A549 (cell line): ENCODE measurements around the gene TNS3. TPM values are rescaled to one million over a fixed set of nuclear protein-coding genes. Genes with fewer than 3 reads are reported as not detected.

ENCODE experiments used
- ATAC-seq, 2 experiments: fragments of 200-7000 bp in 1 of 2; fragments of >200 bp in 1 of 2; cut with Nextera tagmentation in 1 of 2; cut with Tn5 transposase in 1 of 2; 3 replicates each; pipeline versions ENCODE4 v1.8.0 to v1.9.1; 2018 to 2020; ENCODE audit warnings: mild to moderate bottlenecking in 1 of 2, moderate library complexity in 1 of 2
- CTCF ChIA-PET: fragments of 300-600 bp; sonication (Branson Sonifier 250); formaldehyde crosslinking; extraction: SDS; loops from one replicate; lab custom pipeline; 2021; ENCODE audit warnings: antibody characterized with exemption, inconsistent platforms; lab: Yijun Ruan, JAX
- POLR2A ChIA-PET: fragments of 350-600 bp; formaldehyde crosslinking; extraction: SDS; loops from one replicate; lab custom pipeline; 2021; ENCODE audit warnings: antibody characterized with exemption, inconsistent platforms; lab: Yijun Ruan, JAX
- DNase-seq, 2 experiments: peaks; one replicate each; pipeline versions ENCODE4 v3.0.0 to v3.0.0-alpha.2; 2011 to 2016; ENCODE audit warnings: low read depth in 1 of 2, low spot score in 1 of 2
- FAIRE-seq: peaks from 2 replicates; lab custom pipeline; 2011; peaks lifted over from hg19 to GRCh38; lab: Jason Lieb, UNC
- H3K27ac ChIP-seq, 2 experiments: fragments of >200 bp; sonication (Bioruptor Twin); formaldehyde crosslinking; 3 replicates each; pipeline ENCODE4 v1.5.1; 2016 to 2017
- H3K4me1 ChIP-seq: fragments of >200 bp; sonication (Bioruptor Twin); formaldehyde crosslinking; 3 replicates; pipeline ENCODE4 v1.6.1; 2016
- H3K4me2 ChIP-seq: fragments of >200 bp; sonication (Bioruptor Twin); formaldehyde crosslinking; 3 replicates; pipeline ENCODE4 v1.6.1; 2016
- H3K4me3 ChIP-seq: fragments of >200 bp; sonication (Bioruptor Twin); formaldehyde crosslinking; 3 replicates; pipeline ENCODE4 v1.5.1; 2016
- H3K9me3 ChIP-seq: fragments of >200 bp; sonication (Bioruptor Twin); formaldehyde crosslinking; 3 replicates; pipeline ENCODE4 v1.6.1; 2016
- ATOH8 ChIP-seq: fragments of 250-450 bp; sonication (Bioruptor Pico); IDR thresholded peaks from 2 replicates; pipeline ENCODE4 v1.5.0; 2020; ENCODE audit warnings: low read depth, mild to moderate bottlenecking, moderate library complexity
- BHLHE40 ChIP-seq: IDR thresholded peaks from 2 replicates; pipeline ENCODE4 v1.6.1; 2012; ENCODE audit warnings: low read depth, low read length, inconsistent platforms
- CBX2 ChIP-seq: fragments of 200-600 bp; sonication (generic); IDR thresholded peaks from 2 replicates; pipeline ENCODE4 v1.6.1; 2016; ENCODE audit warnings: low read depth, mild to moderate bottlenecking, borderline replicate concordance
- CTCF ChIP-seq: fragments of >200 bp; sonication (Bioruptor Twin); formaldehyde crosslinking; IDR thresholded peaks from 3 replicates; pipeline ENCODE4 v1.5.1; 2016
- EHMT2 ChIP-seq: fragments of 200-600 bp; sonication (generic); IDR thresholded peaks from 2 replicates; pipeline ENCODE4 v1.6.1; 2016; ENCODE audit warnings: antibody characterized with exemption, low read depth, mild to moderate bottlenecking, moderate library complexity
- FOSB ChIP-seq: fragments of 250-450 bp; sonication (Bioruptor Pico); IDR thresholded peaks from 2 replicates; pipeline ENCODE4 v1.5.0; 2020; ENCODE audit warnings: mild to moderate bottlenecking, moderate library complexity
- FOSL2 ChIP-seq, 2 experiments: fragments of 450-650 bp in 1 of 2; fragments of >200 bp in 1 of 2; sonication (Bioruptor Twin) in 1 of 2; formaldehyde crosslinking; IDR thresholded peaks; 2 replicates each; pipeline versions ENCODE4 v1.5.0 to v1.6.1; 2016 to 2020; ENCODE audit warnings: mild to moderate bottlenecking in 1 of 2, moderate library complexity in 1 of 2
- HOXA7 ChIP-seq: fragments of 250-450 bp; sonication (Bioruptor Pico); IDR thresholded peaks from 2 replicates; pipeline ENCODE4 v1.5.0; 2020; ENCODE audit warnings: mild to moderate bottlenecking, moderate library complexity
- HOXB13 ChIP-seq: fragments of 250-450 bp; sonication (Bioruptor Pico); IDR thresholded peaks from 2 replicates; pipeline ENCODE4 v1.5.0; 2020; ENCODE audit warnings: low read depth, mild to moderate bottlenecking, moderate library complexity
- HOXB5 ChIP-seq: fragments of 250-450 bp; sonication (Bioruptor Pico); IDR thresholded peaks from 2 replicates; pipeline ENCODE4 v1.5.0; 2020; ENCODE audit warnings: mild to moderate bottlenecking, moderate library complexity
- MYC ChIP-seq: IDR thresholded peaks from 2 replicates; pipeline ENCODE4 v1.6.1; 2012; ENCODE audit warnings: mild to moderate bottlenecking, inconsistent platforms, low read length, improper control_type of control experiment, borderline replicate concordance
- NPAS2 ChIP-seq: fragments of 250-450 bp; sonication (Bioruptor Pico); IDR thresholded peaks from 2 replicates; pipeline ENCODE4 v1.8.0; 2022; ENCODE audit warnings: mild to moderate bottlenecking, moderate library complexity, borderline replicate concordance
- PBX3 ChIP-seq: IDR thresholded peaks from 2 replicates; pipeline ENCODE4 v1.6.1; 2012
- POLR2AphosphoS2 ChIP-seq: conservative IDR thresholded peaks from 2 replicates; pipeline ENCODE4 v1.6.1; 2012; ENCODE audit warnings: low read length, improper control_type of control experiment, inconsistent platforms
- RCOR1 ChIP-seq: fragments of 150-350 bp; IDR thresholded peaks from 2 replicates; pipeline ENCODE4 v1.6.1; 2014; ENCODE audit warnings: antibody characterized with exemption, low read length, low read depth
- RFX5 ChIP-seq: fragments of 450-650 bp; IDR thresholded peaks from 2 replicates; pipeline ENCODE4 v1.7.1; 2014; ENCODE audit warnings: antibody characterized with exemption, mild to moderate bottlenecking, moderate library complexity
- SREBF2 ChIP-seq: fragments of 450-650 bp; IDR thresholded peaks from 2 replicates; pipeline ENCODE4 v1.6.1; 2014; ENCODE audit warnings: mild to moderate bottlenecking, moderate library complexity
- TP53 ChIP-seq: fragments of 250-450 bp; sonication (Bioruptor Pico); IDR thresholded peaks from 2 replicates; pipeline ENCODE4 v1.5.0; 2021; ENCODE audit warnings: mild to moderate bottlenecking, moderate library complexity
- USF2 ChIP-seq: fragments of 450-650 bp; IDR thresholded peaks from 2 replicates; pipeline ENCODE4 v1.6.1; 2014; ENCODE audit warnings: antibody characterized with exemption
- ZSCAN20 ChIP-seq: fragments of 250-450 bp; sonication (Bioruptor Pico); IDR thresholded peaks from 2 replicates; pipeline ENCODE4 v1.8.0; 2022; ENCODE audit warnings: mild to moderate bottlenecking, moderate library complexity
- WGBS: methylation state at CpG from one replicate; pipeline ENCODE4 v1.1.6; 2017; ENCODE audit errors: missing lambda C conversion rate; 5-methylcytosine and 5-hydroxymethylcytosine counted together
- polyA plus RNA-seq, 4 experiments: library from polyadenylated mRNA; depleted of rRNA in 3 of 4; stranded (reverse); fragments of >200 nt; fragmentation: RNase III in 1 of 4; extraction: RNeasy Plus Mini Kit Qiagen cat#74134 plus additional on column Dnase treatment in 1 of 4; gene quantifications; 2 replicates in 3 of 4; 3 replicates in 1 of 4; pipeline ENCODE4 v1.2.3, GENCODE V29; 2011 to 2017
- TF ChIP-seq, protein P1 (sequence below): IDR thresholded peaks from 2 replicates; pipeline ENCODE4 v1.6.1; 2012; ENCODE audit warnings: low read depth, borderline replicate concordance

Gene TNS3
- polyA plus RNA-seq, 2 of the 4 experiments (the other 2 are of a cell fraction), result 107 to 134 TPM

GRCh38 chr7:47345857-47346298, 236.0 kb downstream of the TNS3 start:
- FAIRE-seq, result no peak
- CTCF ChIA-PET, result interaction anchor here (1.6 to 2.2 kb wide), 2 partner anchors 10 to 599 kb away, joined by 3 to 5 read pairs; no protein-coding TSS in a partner anchor
- peaks cover 7% of the 10 kb centered on the region; the same call in 1 of the 3 replicates for H3K4me1 ChIP-seq

DNA sequence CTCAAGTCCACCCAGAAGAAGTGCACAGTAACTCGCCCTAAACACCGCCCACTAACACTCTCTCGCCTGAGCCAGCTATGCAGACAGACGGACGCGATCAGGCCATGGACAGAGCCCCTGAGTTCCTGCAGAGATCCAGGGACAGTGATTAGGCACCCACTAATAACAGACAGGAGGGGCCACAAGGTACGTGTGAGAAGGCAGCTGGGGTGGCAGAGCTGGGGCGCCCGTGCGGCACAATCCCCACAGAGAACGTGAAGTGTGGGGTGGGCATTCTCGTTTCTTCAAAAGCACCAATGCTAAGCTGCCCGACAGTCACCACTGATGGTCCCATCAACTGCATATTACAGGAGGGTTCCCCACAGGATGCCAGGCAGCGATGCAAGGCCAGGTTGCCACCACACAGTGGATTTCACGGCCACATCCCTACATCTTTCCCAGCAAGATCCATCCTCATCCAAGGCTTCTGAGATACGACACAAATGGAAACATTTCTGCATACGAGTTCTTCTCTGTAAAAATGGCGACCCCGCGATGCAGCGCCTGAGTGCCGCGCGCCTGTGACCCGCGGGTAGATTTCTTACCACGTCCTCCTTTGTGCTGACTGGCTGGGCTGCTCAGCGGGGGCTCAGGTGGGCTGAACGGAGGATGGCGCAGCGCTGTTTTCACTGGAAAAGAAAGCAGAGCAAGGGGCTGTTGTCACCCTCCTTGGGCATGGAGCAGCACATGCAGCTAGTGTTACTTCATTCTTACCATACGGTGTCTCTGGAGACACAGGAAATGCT, 237.5 kb downstream of the TNS3 start:
- Histone ChIP-seq H3K4me1 (peaks cover 10% of the 10 kb centered on the region; the same call in 1 of the 3 replicates), H3K9me3 (no peaks in the 10 kb centered on the region), H3K4me2 (no peak overlapping the region), H3K4me3 (no peak overlapping the region), H3K27ac (no peak overlapping the region)
- ChIA-PET CTCF (interaction anchor here (1.0 to 2.2 kb wide), 2 partner anchors 9 to 20 kb away, joined by 3 to 5 read pairs; no protein-coding TSS in a partner anchor), POLR2A (no interaction called here)
- WGBS, result 93% methylated on average over 29 of the region's 32 CpGs
- ATAC-seq (no peak), FAIRE-seq (no peak), DNase-seq (no peak)
- TF ChIP-seq CBX2 (no peak), EHMT2 (no peak), HOXA7 (no peak), PBX3 (no peak), POLR2AphosphoS2 (no peak), USF2 (no peak), HOXB13 (CRISPR knock-in tag) (no peak), MYC (no peak), NPAS2 (CRISPR knock-in tag) (no peak), RCOR1 (no peak), BHLHE40 (no peak)
- TF ChIP-seq, protein P1, sequence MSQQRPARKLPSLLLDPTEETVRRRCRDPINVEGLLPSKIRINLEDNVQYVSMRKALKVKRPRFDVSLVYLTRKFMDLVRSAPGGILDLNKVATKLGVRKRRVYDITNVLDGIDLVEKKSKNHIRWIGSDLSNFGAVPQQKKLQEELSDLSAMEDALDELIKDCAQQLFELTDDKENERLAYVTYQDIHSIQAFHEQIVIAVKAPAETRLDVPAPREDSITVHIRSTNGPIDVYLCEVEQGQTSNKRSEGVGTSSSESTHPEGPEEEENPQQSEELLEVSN, result no peak

More at GRCh38 chr7:47345857-47346298, 236.0 kb downstream of the TNS3 start:
- no peak overlapping the region for H3K27ac ChIP-seq
- POLR2A ChIA-PET, result no interaction called here
- H3K4me2 ChIP-seq, result no peak overlapping the region
- H3K9me3 ChIP-seq, result no peaks in the 10 kb centered on the region
- DNase-seq, result no peak
- 92% methylated on average over 11 of the region's 11 CpGs for WGBS
- no peak for ATAC-seq
- TF ChIP-seq CTCF (no peak), TP53 (no peak), SREBF2 (no peak), FOSL2 (IDR thresholded peaks at IDR 0.05) (no peak), FOSL2 (CRISPR knock-in tag; IDR thresholded peaks at IDR 0.05) (no peak), ATOH8 (no peak), POLR2AphosphoS2 (no peak), RFX5 (no peak), ZSCAN20 (CRISPR knock-in tag) (no peak), HOXA7 (no peak), HOXB5 (no peak), FOSB (no peak)
- TF ChIP-seq, all 56 proteins: peak for 0
- no peak overlapping the region for H3K4me3 ChIP-seq
